Small intestine (tissue), 16 donors: ENCODE measurements around the gene B3GALT2. TPM values are rescaled to one million over a fixed set of nuclear protein-coding genes. Genes with fewer than 3 reads are reported as not detected.
"Not testable (repeated sequence)": the region's sequence is repeated elsewhere in the genome, so short reads cannot be mapped to it uniquely, and the experiment has no call there.

Experiments used
- DNase-seq, 2 donors: peaks; one replicate each; pipeline versions ENCODE4 v3.0.0 to v3.0.0-alpha.2; 2013
- FAIRE-seq: peaks from 2 replicates; lab custom pipeline; 2012; peaks lifted over from hg19 to GRCh38; lab: Jason Lieb, UNC
- H3K27ac ChIP-seq, 3 donors: one replicate each; pipeline ENCODE4 v1.5.1; 2013; ENCODE audit warnings: low read length in 2 of 3, mild to moderate bottlenecking in 2 of 3, control low read depth in 1 of 3, inconsistent platforms in 1 of 3, low read depth in 1 of 3, moderate library complexity in 1 of 3
- H3K27me3 ChIP-seq, 3 donors: one replicate each; pipeline ENCODE4 v1.6.1; 2013; ENCODE audit warnings: low read length in 3 of 3, inconsistent platforms in 1 of 3; ENCODE audit not compliant: control insufficient read depth in 3 of 3, insufficient read depth in 3 of 3
- H3K36me3 ChIP-seq, 3 donors: one replicate each; pipeline ENCODE4 v1.6.1; 2013; ENCODE audit warnings: low read length in 3 of 3, inconsistent platforms in 1 of 3, low read depth in 1 of 3, mild to moderate bottlenecking in 1 of 3, moderate library complexity in 1 of 3; ENCODE audit not compliant: control insufficient read depth in 3 of 3, insufficient read depth in 2 of 3
- H3K4me1 ChIP-seq, 3 donors: one replicate each; pipeline ENCODE4 v1.6.1; 2013; ENCODE audit warnings: low read length in 2 of 3, inconsistent platforms in 1 of 3, low read depth in 1 of 3, mild to moderate bottlenecking in 1 of 3, moderate library complexity in 1 of 3; ENCODE audit not compliant: control insufficient read depth in 3 of 3, insufficient read depth in 2 of 3
- H3K4me3 ChIP-seq, 3 donors: one replicate each; pipeline ENCODE4 v1.5.1; 2013; ENCODE audit warnings: low read length in 3 of 3, control low read depth in 1 of 3, inconsistent platforms in 1 of 3, low read depth in 1 of 3, mild to moderate bottlenecking in 1 of 3, moderate library complexity in 1 of 3
- H3K9me3 ChIP-seq, 2 donors: one replicate each; pipeline ENCODE4 v1.6.1; 2013; ENCODE audit warnings: low read depth in 1 of 2, low read length in 1 of 2; ENCODE audit not compliant: control insufficient read depth in 2 of 2, insufficient read depth in 1 of 2
- WGBS, 3 donors: extraction: QIAGEN DNeasy Blood & Tissue Kit; methylation state at CpG; one replicate each; pipeline ENCODE4 v1.1.7; 2013; 5-methylcytosine and 5-hydroxymethylcytosine counted together
- long read RNA-seq, 10 donors: transcript quantifications; one replicate each; lab custom pipeline, GENCODE V29; 2026
- polyA plus RNA-seq, 4 donors: library from polyadenylated mRNA; stranded (reverse) in 3 of 4; unstranded in 1 of 4; fragments of 200-250 nt in 3 of 4; fragments of 120-200 nt in 1 of 4; gene quantifications; one replicate each; pipeline versions ENCODE4 v1.2.1 to v1.2.3, GENCODE V29; 2013
- donor health status: healthy with polysubstance abuse.
- donor health status: control.
- donor health status: control.
- donor health status: Bipolar disorder and iron deficiency.
- donor health status: healthy.

Gene B3GALT2
- 1 to 10 TPM in 2 of 4 donors, under 1 TPM in 2; 0.45 to 8.9 (median 0.84) TPM for polyA plus RNA-seq
- long read RNA-seq, donor 1 = 0 reads
- long read RNA-seq, donor 2, partial matches to known transcripts = 0 of 1 reads
- long read RNA-seq, donor 2, other reads (novel, unspliced or antisense) = 0 of 1 reads
- long read RNA-seq, donor 3 = 0 reads
- long read RNA-seq, donor 4 = 0 reads
- long read RNA-seq, donor 5, partial matches to known transcripts = 0 of 3 reads
- long read RNA-seq, donor 5, other reads (novel, unspliced or antisense) = 0 of 3 reads
- long read RNA-seq, donor 6, partial matches to known transcripts = 0 of 3 reads
- long read RNA-seq, donor 6, other reads (novel, unspliced or antisense) = 0 of 3 reads
- long read RNA-seq, donor 7 = 0 reads
- long read RNA-seq, donor 8 = 0 reads
- long read RNA-seq, donor 9 = 0 reads
- long read RNA-seq, donor 10, partial matches to known transcripts = 18 of 26 reads
- long read RNA-seq, donor 10, other reads (novel, unspliced or antisense) = 7 of 26 reads

- Histone ChIP-seq H3K27me3 (no peaks in the 10 kb centered on the region), H3K4me3 (peak within 1 kb of the TSS in 2 of 3 donors; percentile 3 to 30), H3K27ac (peak within 1 kb of the TSS in 2 of 3 donors; percentile 84 to 86), H3K4me1 (peaks cover 0 to 20% (median 4%) of the 10 kb centered on the region in 3 donors), H3K9me3 (no peaks in the 10 kb centered on the region), H3K36me3 (no peaks in the 10 kb centered on the region)
- DNase-seq (peak; percentile 63 to 67), FAIRE-seq (no peak)
- 6 to 26% (median 22%) methylated on average over 13 of the region's 13 CpGs for WGBS, 3 donors
These were observed at the start of gene B3GALT2 for GRCh38 chr1:193185901-193186731. Gene B3GALT2 (minus strand): TSS chr1:193186613. CDS start chr1:193181562, 5,051 bp downstream.

- no peaks in the 10 kb centered on the region for H3K4me1 ChIP-seq
- FAIRE-seq (no peak), DNase-seq (no peak)
- 71 to 97% (median 88%) methylated on average over 1 of the region's 1 CpG for WGBS, 3 donors
- no peak overlapping the region for H3K27ac ChIP-seq
- no peak overlapping the region for H3K4me3 ChIP-seq
- H3K27me3 ChIP-seq = no peaks in the 10 kb centered on the region
- H3K9me3 ChIP-seq = no peaks in the 10 kb centered on the region
- peaks cover 2 to 15% (median 5%) of the 10 kb centered on the region in 3 donors for H3K36me3 ChIP-seq
These were observed 48.1 kb upstream of the B3GALT2 start for GRCh38 chr1:193234530-193234929.

- H3K27me3 ChIP-seq = not testable (repeated sequence)
These were observed 44.7 kb upstream of the B3GALT2 start for GRCh38 chr1:193231146-193231545.

GRCh38 chr1:193229136-193229535 is 42.7 kb upstream of the B3GALT2 start:
- Histone ChIP-seq H3K27me3 (no peaks in the 10 kb centered on the region), H3K36me3 (peaks cover 0 to 6% (median 2%) of the 10 kb centered on the region in 3 donors), H3K27ac (no peak overlapping the region), H3K9me3 (peaks cover 0 to 3% of the 10 kb centered on the region in 2 donors), H3K4me1 (no peaks in the 10 kb centered on the region), H3K4me3 (no peak overlapping the region)
- WGBS, 3 donors = 88 to 93% (median 92%) methylated on average over 3 of the region's 3 CpGs
- FAIRE-seq (no peak), DNase-seq (no peak)

More at GRCh38 chr1:193231146-193231545, 44.7 kb upstream of the B3GALT2 start:
- not testable (repeated sequence) for FAIRE-seq, H3K4me3 ChIP-seq, H3K9me3 ChIP-seq, H3K4me1 ChIP-seq, H3K27ac ChIP-seq, H3K36me3 ChIP-seq, DNase-seq

- H3K27me3 ChIP-seq = no peaks in the 10 kb centered on the region
- no peak overlapping the region for H3K4me3 ChIP-seq
- DNase-seq (no peak), FAIRE-seq (no peak)
- no peak overlapping the region for H3K27ac ChIP-seq
- peaks cover 0 to 2% (median 2%) of the 10 kb centered on the region in 3 donors for H3K4me1 ChIP-seq
- peaks cover 0 to 6% (median 2%) of the 10 kb centered on the region in 3 donors for H3K36me3 ChIP-seq
- peaks cover 0 to 3% of the 10 kb centered on the region in 2 donors for H3K9me3 ChIP-seq
- 79 to 93% (median 89%) methylated on average over 8 of the region's 8 CpGs for WGBS, 3 donors
These were observed 35.7 kb upstream of the B3GALT2 start for GRCh38 chr1:193222056-193222615.

- H3K36me3 ChIP-seq = peaks cover 0 to 9% (median 2%) of the 10 kb centered on the region in 3 donors
- no peak overlapping the region for H3K4me3 ChIP-seq
- DNase-seq (no peak), FAIRE-seq (no peak)
- H3K27me3 ChIP-seq = no peaks in the 10 kb centered on the region
- peaks cover 0 to 2% (median 2%) of the 10 kb centered on the region in 3 donors for H3K4me1 ChIP-seq
- H3K27ac ChIP-seq = no peak overlapping the region
- H3K9me3 ChIP-seq = peaks cover 0 to 3% of the 10 kb centered on the region in 2 donors
These were observed 35.2 kb upstream of the B3GALT2 start for GRCh38 chr1:193221651-193222050.

- 97 to 99% (median 98%) methylated on average over 4 of the region's 4 CpGs for WGBS, 3 donors
- FAIRE-seq = no peak
- no peak for DNase-seq
- Histone ChIP-seq H3K27me3 (no peaks in the 10 kb centered on the region), H3K27ac (no peak overlapping the region), H3K9me3 (peaks cover 0 to 4% of the 10 kb centered on the region in 2 donors), H3K36me3 (peaks cover 0 to 14% (median 4%) of the 10 kb centered on the region in 3 donors), H3K4me3 (no peak overlapping the region), H3K4me1 (peaks cover 0 to 2% (median 2%) of the 10 kb centered on the region in 3 donors)
These were observed 33.0 kb upstream of the B3GALT2 start for GRCh38 chr1:193219391-193219790.

GRCh38 chr1:193216920-193217319 is 30.5 kb upstream of the B3GALT2 start:
- Histone ChIP-seq H3K9me3 (peaks cover 0 to 4% of the 10 kb centered on the region in 2 donors), H3K36me3 (peaks cover 2 to 14% (median 7%) of the 10 kb centered on the region in 3 donors), H3K27ac (no peak overlapping the region), H3K4me1 (peaks cover 0 to 4% (median 0%) of the 10 kb centered on the region in 3 donors), H3K4me3 (no peak overlapping the region), H3K27me3 (no peaks in the 10 kb centered on the region)
- DNase-seq (no peak), FAIRE-seq (no peak)
- 84 to 95% (median 92%) methylated on average over 8 of the region's 8 CpGs for WGBS, 3 donors
